WTC11 (cell line): Measurements from ENCODE around the gene SLC40A1. TPM values are rescaled to one million over a fixed set of nuclear protein-coding genes. Genes with fewer than 3 reads are reported as not detected.

Experiments
- ATAC-seq: fragments of 200-7000 bp; cut with Tn5 transposase; 2 replicates; pipeline ENCODE4 v1.10.0; 2021; ENCODE audit warnings: mild to moderate bottlenecking, moderate library complexity
- CTCF ChIA-PET: fragments of 300-600 bp; sonication (Branson Sonifier 250); formaldehyde crosslinking; loops from one replicate; lab custom pipeline; 2021; ENCODE audit warnings: antibody characterized with exemption; lab: Charles Lee
- POLR2A ChIA-PET: fragments of 350-600 bp; sonication (Branson Sonifier 250); formaldehyde crosslinking; loops from one replicate; lab custom pipeline; 2021; ENCODE audit warnings: antibody characterized with exemption; lab: Charles Lee
- DNase-seq: peaks from one replicate; pipeline ENCODE4 v3.0.0; 2021; ENCODE audit warnings: low spot score
- H3K27ac Mint-ChIP-seq: 2 replicates; pipeline ENCODE4 v1.8.0; 2021; ENCODE audit warnings: mixed read lengths
- H3K27me3 Mint-ChIP-seq: 2 replicates; pipeline ENCODE4 v1.8.0; 2021; ENCODE audit warnings: low read depth, mild to moderate bottlenecking, moderate library complexity, mixed read lengths
- H3K36me3 Mint-ChIP-seq: 2 replicates; pipeline ENCODE4 v1.8.0; 2021; ENCODE audit warnings: mixed read lengths
- H3K4me1 Mint-ChIP-seq: 2 replicates; pipeline ENCODE4 v1.8.0; 2022; ENCODE audit warnings: mixed read lengths
- H3K4me3 Mint-ChIP-seq: 2 replicates; pipeline ENCODE4 v1.8.0; 2021; ENCODE audit warnings: mild to moderate bottlenecking, moderate library complexity, mixed read lengths
- H3K9me3 Mint-ChIP-seq: 2 replicates; pipeline ENCODE4 v1.8.0; 2021; ENCODE audit warnings: mixed read lengths
- AFF4 ChIP-seq: sonication (generic); formaldehyde crosslinking; IDR thresholded peaks from 2 replicates; pipeline ENCODE4 v1.8.1; 2023; ENCODE audit warnings: mild to moderate bottlenecking, missing genetic modification reagents, borderline replicate concordance
- ATF6 ChIP-seq: sonication (generic); formaldehyde crosslinking; IDR thresholded peaks from 2 replicates; pipeline ENCODE4 v1.8.1; 2023; ENCODE audit warnings: mild to moderate bottlenecking, missing genetic modification reagents
- CBFB ChIP-seq: sonication (generic); formaldehyde crosslinking; IDR thresholded peaks from 2 replicates; pipeline ENCODE4 v1.8.1; 2022; ENCODE audit warnings: mild to moderate bottlenecking, low read depth, missing genetic modification reagents
- E2F1 ChIP-seq: sonication (generic); formaldehyde crosslinking; IDR thresholded peaks from 2 replicates; pipeline ENCODE4 v1.8.0; 2022; ENCODE audit warnings: mild to moderate bottlenecking, missing genetic modification reagents
- ERG ChIP-seq: fragments of 250-450 bp; sonication (Bioruptor Pico); IDR thresholded peaks from 2 replicates; pipeline ENCODE4 v1.8.0; 2021; ENCODE audit warnings: mild to moderate bottlenecking
- FOXP1 ChIP-seq: sonication (generic); formaldehyde crosslinking; IDR thresholded peaks from 2 replicates; pipeline ENCODE4 v1.8.0; 2022; ENCODE audit warnings: missing genetic modification reagents, mild to moderate bottlenecking, moderate library complexity, borderline replicate concordance
- GABPB1 ChIP-seq: sonication (generic); formaldehyde crosslinking; IDR thresholded peaks from 2 replicates; pipeline ENCODE4 v1.8.1; 2023; ENCODE audit warnings: mild to moderate bottlenecking, missing genetic modification reagents
- IRF1 ChIP-seq: sonication (generic); formaldehyde crosslinking; IDR thresholded peaks from 2 replicates; pipeline ENCODE4 v1.8.0; 2023; ENCODE audit warnings: missing genetic modification reagents
- JUN ChIP-seq: sonication (generic); formaldehyde crosslinking; IDR thresholded peaks from 2 replicates; pipeline ENCODE4 v1.8.0; 2023; ENCODE audit warnings: mild to moderate bottlenecking, missing genetic modification reagents
- MYBL2 ChIP-seq: sonication (generic); formaldehyde crosslinking; IDR thresholded peaks from 2 replicates; pipeline ENCODE4 v1.8.1; 2023; ENCODE audit warnings: mild to moderate bottlenecking, moderate library complexity, missing genetic modification reagents
- NFATC4 ChIP-seq: fragments of 250-450 bp; sonication (Bioruptor Pico); IDR thresholded peaks from 2 replicates; pipeline ENCODE4 v1.9.0; 2021; ENCODE audit warnings: mild to moderate bottlenecking
- NFE2L1 ChIP-seq: sonication (generic); formaldehyde crosslinking; IDR thresholded peaks from 2 replicates; pipeline ENCODE4 v1.8.1; 2023; ENCODE audit warnings: missing genetic modification reagents
- OVOL2 ChIP-seq: fragments of 250-450 bp; sonication (Bioruptor Pico); IDR thresholded peaks from 2 replicates; pipeline ENCODE4 v1.9.0; 2021; ENCODE audit warnings: mild to moderate bottlenecking, borderline replicate concordance
- PRRX2 ChIP-seq: fragments of 250-450 bp; sonication (Bioruptor Pico); IDR thresholded peaks from 2 replicates; pipeline ENCODE4 v1.8.0; 2021; ENCODE audit warnings: mild to moderate bottlenecking
- RORB ChIP-seq: fragments of 250-450 bp; sonication (Bioruptor Pico); IDR thresholded peaks from 2 replicates; pipeline ENCODE4 v1.9.0; 2021; ENCODE audit warnings: mild to moderate bottlenecking
- SMAD4 ChIP-seq: sonication (generic); formaldehyde crosslinking; IDR thresholded peaks from 2 replicates; pipeline ENCODE4 v1.8.0; 2022; ENCODE audit warnings: mild to moderate bottlenecking, missing genetic modification reagents
- TEAD1 ChIP-seq: sonication (generic); formaldehyde crosslinking; IDR thresholded peaks from 2 replicates; pipeline ENCODE4 v1.8.0; 2022; ENCODE audit warnings: mild to moderate bottlenecking, missing genetic modification reagents
- USF1 ChIP-seq: sonication (generic); formaldehyde crosslinking; IDR thresholded peaks from 2 replicates; pipeline ENCODE4 v1.8.0; 2022; ENCODE audit warnings: mild to moderate bottlenecking, missing genetic modification reagents
- ZNF121 ChIP-seq: sonication (generic); formaldehyde crosslinking; IDR thresholded peaks from 2 replicates; pipeline ENCODE4 v1.8.0; 2023; ENCODE audit warnings: missing genetic modification reagents
- ZNF263 ChIP-seq: sonication (generic); formaldehyde crosslinking; IDR thresholded peaks from 2 replicates; pipeline ENCODE4 v1.8.1; 2022; ENCODE audit warnings: low read depth, mild to moderate bottlenecking, moderate library complexity, missing genetic modification reagents
- ZNF281 ChIP-seq: sonication (generic); formaldehyde crosslinking; IDR thresholded peaks from 2 replicates; pipeline ENCODE4 v1.8.0; 2023; ENCODE audit warnings: mild to moderate bottlenecking, missing genetic modification reagents
- ZNF416 ChIP-seq: fragments of 250-450 bp; sonication (Bioruptor Pico); IDR thresholded peaks from 2 replicates; pipeline ENCODE4 v1.9.0; 2021; ENCODE audit warnings: mild to moderate bottlenecking, inconsistent platforms
- ZNF423 ChIP-seq: fragments of 250-450 bp; sonication (Bioruptor Pico); IDR thresholded peaks from 2 replicates; pipeline ENCODE4 v2.1.2; 2022; ENCODE audit warnings: mild to moderate bottlenecking, moderate library complexity
- total RNA-seq: library from RNA; stranded (reverse); gene quantifications from 3 replicates; pipeline ENCODE4 v1.2.3, GENCODE V29; 2021

The SLC40A1 gene
- total RNA-seq, 1 experiment from 2014 or later: 0.57 TPM

- Mint-ChIP-seq H3K4me3 (no peak overlapping the region), H3K4me1 (peaks cover 3% of the 10 kb centered on the region; the same call in 1 of the 2 replicates), H3K36me3 (no peaks in the 10 kb centered on the region), H3K27ac (no peak overlapping the region), H3K27me3 (no peaks in the 10 kb centered on the region)
- ATAC-seq: no peak
- POLR2A ChIA-PET: no interaction called here
- TF ChIP-seq ZNF423 (CRISPR knock-in tag) (no peak), ATF6 (CRISPR knock-in tag) (no peak), AFF4 (CRISPR knock-in tag) (no peak), ERG (CRISPR knock-in tag) (no peak), NFE2L1 (CRISPR knock-in tag) (no peak), PRRX2 (no peak), GABPB1 (no peak), ZNF121 (CRISPR knock-in tag) (no peak), MYBL2 (CRISPR knock-in tag) (no peak), E2F1 (CRISPR knock-in tag) (no peak), NFATC4 (no peak), IRF1 (CRISPR knock-in tag) (no peak), TEAD1 (no peak)
- TF ChIP-seq, all 79 proteins: peak for 0
- DNase-seq: no peak
- no peaks in the 10 kb centered on the region for H3K9me3 Mint-ChIP-seq
- CTCF ChIA-PET: no interaction called here
These were observed 31.7 kb downstream of the SLC40A1 start for GRCh38 chr2:189548666-189549448.

- DNase-seq: no peak
- no peak overlapping the region for H3K4me3 Mint-ChIP-seq
- ChIA-PET CTCF (no interaction called here), POLR2A (no interaction called here)
- H3K36me3 Mint-ChIP-seq: no peaks in the 10 kb centered on the region
- peaks cover 3% of the 10 kb centered on the region; the same call in 1 of the 2 replicates for H3K4me1 Mint-ChIP-seq
- ATAC-seq: no peak
- peaks cover 4% of the 10 kb centered on the region; the same call in 1 of the 2 replicates for H3K9me3 Mint-ChIP-seq
- H3K27me3 Mint-ChIP-seq: no peaks in the 10 kb centered on the region
- H3K27ac Mint-ChIP-seq: no peak overlapping the region
- TF ChIP-seq CBFB (CRISPR knock-in tag) (no peak), ZNF416 (CRISPR knock-in tag) (no peak), OVOL2 (CRISPR knock-in tag) (no peak), JUN (CRISPR knock-in tag) (no peak), ZNF423 (CRISPR knock-in tag) (no peak), ZNF281 (CRISPR knock-in tag) (no peak), RORB (CRISPR knock-in tag) (no peak), USF1 (CRISPR knock-in tag) (no peak), FOXP1 (CRISPR knock-in tag) (no peak), SMAD4 (CRISPR knock-in tag) (no peak), ZNF263 (CRISPR knock-in tag) (no peak)
These were observed 35.2 kb downstream of the SLC40A1 start for GRCh38 chr2:189545418-189545817.
